ENCODE data around the gene PABPC1L. TPM values are rescaled to one million over a fixed set of nuclear protein-coding genes. Genes with fewer than 3 reads are reported as not detected.

Gene PABPC1L
- polyA plus RNA-seq, 2 of the 4 experiments (the other 2 are of a cell fraction), result 37.1 to 73.1 TPM

DNA sequence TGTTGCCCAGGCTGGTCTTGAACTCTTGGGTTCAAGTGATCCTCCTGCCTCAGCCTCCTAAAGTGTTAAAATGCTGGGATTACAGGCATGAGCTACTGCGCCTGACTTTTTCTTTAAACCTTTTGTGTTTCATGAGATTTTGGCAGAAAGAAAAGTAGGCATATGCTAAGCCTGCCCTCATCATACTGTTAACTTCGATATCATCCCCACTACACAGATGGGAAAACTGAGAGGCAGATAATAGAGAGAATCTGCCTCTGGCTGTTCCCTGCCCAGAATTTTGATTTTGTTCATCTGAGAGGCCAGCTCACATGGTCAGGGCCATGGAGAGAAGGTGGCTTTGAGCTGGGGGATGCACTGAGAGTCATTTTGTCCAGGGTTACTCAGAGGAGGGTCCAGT lies 7.5 kb downstream of the PABPC1L start:
- no peak overlapping the region for H3K4me2 ChIP-seq
- no peak overlapping the region for H3K4me3 ChIP-seq
- WGBS (ENCODE audit: missing lambda C conversion rate), result 91% methylated on average over 2 of the region's 2 CpGs
- no peaks in the 10 kb centered on the region for H3K4me1 ChIP-seq
- no peaks in the 10 kb centered on the region for H3K9me3 ChIP-seq
- ATAC-seq (no peak), FAIRE-seq (no peak), DNase-seq (ENCODE audit: low read depth in 1 of 2, low spot score in 1 of 2) (no peak)
- POLR2A ChIA-PET, result no interaction called here
- CTCF ChIA-PET, result interaction anchor here (0.9 to 1.8 kb wide), 3 partner anchors 10 to 53 kb away, joined by 3 to 4 read pairs (median 3); no protein-coding TSS in a partner anchor
- TF ChIP-seq, protein P1, sequence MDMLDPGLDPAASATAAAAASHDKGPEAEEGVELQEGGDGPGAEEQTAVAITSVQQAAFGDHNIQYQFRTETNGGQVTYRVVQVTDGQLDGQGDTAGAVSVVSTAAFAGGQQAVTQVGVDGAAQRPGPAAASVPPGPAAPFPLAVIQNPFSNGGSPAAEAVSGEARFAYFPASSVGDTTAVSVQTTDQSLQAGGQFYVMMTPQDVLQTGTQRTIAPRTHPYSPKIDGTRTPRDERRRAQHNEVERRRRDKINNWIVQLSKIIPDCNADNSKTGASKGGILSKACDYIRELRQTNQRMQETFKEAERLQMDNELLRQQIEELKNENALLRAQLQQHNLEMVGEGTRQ (IDR thresholded peaks at IDR 0.05), result no peak
- TF ChIP-seq RFX5 (IDR thresholded peaks at IDR 0.05) (no peak), SMC3 (IDR thresholded peaks at IDR 0.05) (no peak), CBX8 (IDR thresholded peaks at IDR 0.05) (no peak), GATA3 (IDR thresholded peaks at IDR 0.05; ENCODE audit: borderline replicate concordance) (no peak), ZNF302 (CRISPR knock-in tag; IDR thresholded peaks at IDR 0.05) (no peak), NFE2L2 (conservative IDR thresholded peaks at IDR 0.05; ENCODE audit: low read length) (no peak), TFCP2L1 (CRISPR knock-in tag; IDR thresholded peaks at IDR 0.05) (no peak), FOXS1 (CRISPR knock-in tag; IDR thresholded peaks at IDR 0.05) (no peak), KDM1A (IDR thresholded peaks at IDR 0.05; ENCODE audit: low read depth) (no peak), JUNB (IDR thresholded peaks at IDR 0.05) (no peak), POLR2AphosphoS2 (conservative IDR thresholded peaks at IDR 0.05; ENCODE audit: low read length) (no peak), TP53 (CRISPR knock-in tag; IDR thresholded peaks at IDR 0.05) (no peak), MAFK (IDR thresholded peaks at IDR 0.05; ENCODE audit: partially characterized antibody) (no peak)
- TF ChIP-seq, protein P2, sequence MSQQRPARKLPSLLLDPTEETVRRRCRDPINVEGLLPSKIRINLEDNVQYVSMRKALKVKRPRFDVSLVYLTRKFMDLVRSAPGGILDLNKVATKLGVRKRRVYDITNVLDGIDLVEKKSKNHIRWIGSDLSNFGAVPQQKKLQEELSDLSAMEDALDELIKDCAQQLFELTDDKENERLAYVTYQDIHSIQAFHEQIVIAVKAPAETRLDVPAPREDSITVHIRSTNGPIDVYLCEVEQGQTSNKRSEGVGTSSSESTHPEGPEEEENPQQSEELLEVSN (IDR thresholded peaks at IDR 0.05; ENCODE audit: borderline replicate concordance, low read depth), result no peak
- TF ChIP-seq, protein P3, sequence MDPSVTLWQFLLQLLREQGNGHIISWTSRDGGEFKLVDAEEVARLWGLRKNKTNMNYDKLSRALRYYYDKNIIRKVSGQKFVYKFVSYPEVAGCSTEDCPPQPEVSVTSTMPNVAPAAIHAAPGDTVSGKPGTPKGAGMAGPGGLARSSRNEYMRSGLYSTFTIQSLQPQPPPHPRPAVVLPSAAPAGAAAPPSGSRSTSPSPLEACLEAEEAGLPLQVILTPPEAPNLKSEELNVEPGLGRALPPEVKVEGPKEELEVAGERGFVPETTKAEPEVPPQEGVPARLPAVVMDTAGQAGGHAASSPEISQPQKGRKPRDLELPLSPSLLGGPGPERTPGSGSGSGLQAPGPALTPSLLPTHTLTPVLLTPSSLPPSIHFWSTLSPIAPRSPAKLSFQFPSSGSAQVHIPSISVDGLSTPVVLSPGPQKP (IDR thresholded peaks at IDR 0.05; ENCODE audit: low read depth, low read length), result no peak
- no peak overlapping the region for H3K27ac ChIP-seq

DNA sequence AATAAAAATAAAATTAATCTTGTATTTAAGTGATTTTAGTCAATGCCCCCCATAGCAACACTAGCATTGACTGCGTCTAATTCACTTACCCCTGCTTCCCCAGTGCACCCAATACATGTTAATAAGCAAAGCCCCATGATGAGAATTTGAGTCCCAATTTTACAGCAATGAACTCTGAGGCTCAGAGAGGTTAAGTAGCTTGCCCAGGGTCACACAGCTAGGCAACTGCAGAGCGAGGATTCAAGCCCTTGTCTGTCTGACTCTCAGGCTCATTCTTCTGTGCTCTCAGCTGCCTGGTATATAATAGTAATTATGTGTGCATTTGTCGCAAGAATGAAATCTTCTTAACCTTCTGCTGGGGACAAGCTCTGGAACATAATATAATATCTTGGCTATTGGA lies 8.5 kb downstream of the PABPC1L start:
- Histone ChIP-seq H3K9me3 (no peaks in the 10 kb centered on the region), H3K4me3 (no peak overlapping the region), H3K4me1 (no peaks in the 10 kb centered on the region), H3K27ac (no peak overlapping the region), H3K4me2 (no peak overlapping the region)
- no peak for DNase-seq (ENCODE audit: low read depth in 1 of 2, low spot score in 1 of 2)
- no peak for FAIRE-seq
- ATAC-seq, result no peak
- ChIA-PET CTCF (interaction anchor here (1.1 kb wide), 1 partner anchor 29 kb away, joined by 4 read pairs; no protein-coding TSS in a partner anchor), POLR2A (no interaction called here)
- 100% methylated on average over 3 of the region's 3 CpGs for WGBS (ENCODE audit: missing lambda C conversion rate)
- TF ChIP-seq MYC (IDR thresholded peaks at IDR 0.05; ENCODE audit: borderline replicate concordance, low read length), result no peak
- no peak for TF ChIP-seq CHD4 (IDR thresholded peaks at IDR 0.05; ENCODE audit: borderline replicate concordance)
- TF ChIP-seq TP53 (CRISPR knock-in tag; IDR thresholded peaks at IDR 0.05), result no peak
- TF ChIP-seq RFX5 (IDR thresholded peaks at IDR 0.05), result no peak
- no peak for TF ChIP-seq FOSL2 (IDR thresholded peaks at IDR 0.05)
- TF ChIP-seq FOSL2 (CRISPR knock-in tag; IDR thresholded peaks at IDR 0.05), result no peak
- no peak for TF ChIP-seq JUNB (IDR thresholded peaks at IDR 0.05)
- TF ChIP-seq MAFK (IDR thresholded peaks at IDR 0.05; ENCODE audit: partially characterized antibody), result no peak
- TF ChIP-seq EHMT2 (IDR thresholded peaks at IDR 0.05; ENCODE audit: low read depth), result no peak
- TF ChIP-seq, protein P4, sequence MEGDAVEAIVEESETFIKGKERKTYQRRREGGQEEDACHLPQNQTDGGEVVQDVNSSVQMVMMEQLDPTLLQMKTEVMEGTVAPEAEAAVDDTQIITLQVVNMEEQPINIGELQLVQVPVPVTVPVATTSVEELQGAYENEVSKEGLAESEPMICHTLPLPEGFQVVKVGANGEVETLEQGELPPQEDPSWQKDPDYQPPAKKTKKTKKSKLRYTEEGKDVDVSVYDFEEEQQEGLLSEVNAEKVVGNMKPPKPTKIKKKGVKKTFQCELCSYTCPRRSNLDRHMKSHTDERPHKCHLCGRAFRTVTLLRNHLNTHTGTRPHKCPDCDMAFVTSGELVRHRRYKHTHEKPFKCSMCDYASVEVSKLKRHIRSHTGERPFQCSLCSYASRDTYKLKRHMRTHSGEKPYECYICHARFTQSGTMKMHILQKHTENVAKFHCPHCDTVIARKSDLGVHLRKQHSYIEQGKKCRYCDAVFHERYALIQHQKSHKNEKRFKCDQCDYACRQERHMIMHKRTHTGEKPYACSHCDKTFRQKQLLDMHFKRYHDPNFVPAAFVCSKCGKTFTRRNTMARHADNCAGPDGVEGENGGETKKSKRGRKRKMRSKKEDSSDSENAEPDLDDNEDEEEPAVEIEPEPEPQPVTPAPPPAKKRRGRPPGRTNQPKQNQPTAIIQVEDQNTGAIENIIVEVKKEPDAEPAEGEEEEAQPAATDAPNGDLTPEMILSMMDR (IDR thresholded peaks at IDR 0.05), result no peak
- TF ChIP-seq PHF8 (IDR thresholded peaks at IDR 0.05; ENCODE audit: borderline replicate concordance, low read depth), result no peak
- no peak for TF ChIP-seq KDM1A (IDR thresholded peaks at IDR 0.05; ENCODE audit: low read depth)
- TF ChIP-seq HDAC2 (IDR thresholded peaks at IDR 0.05), result no peak
- no peak for TF ChIP-seq RARB (CRISPR knock-in tag; IDR thresholded peaks at IDR 0.05)
- TF ChIP-seq EHF (CRISPR knock-in tag; IDR thresholded peaks at IDR 0.05), result no peak
- no peak for TF ChIP-seq EP300 (IDR thresholded peaks at IDR 0.05)
- TF ChIP-seq, protein P1 (IDR thresholded peaks at IDR 0.05), result no peak
- no peak for TF ChIP-seq RCOR1 (IDR thresholded peaks at IDR 0.05; ENCODE audit: low read depth, low read length)
- no peak for TF ChIP-seq CEBPB (IDR thresholded peaks at IDR 0.05)
- TF ChIP-seq GATA3 (IDR thresholded peaks at IDR 0.05; ENCODE audit: borderline replicate concordance), result no peak
- TF ChIP-seq HEYL (CRISPR knock-in tag; IDR thresholded peaks at IDR 0.05), result no peak

All from A549 (cell line).